Chondrocyte (in vitro differentiated cells): Measurements from ENCODE around the gene ENC1. TPM values are rescaled to one million over a fixed set of nuclear protein-coding genes. Genes with fewer than 3 reads are reported as not detected.

Source experiments
- DNase-seq: peaks from one replicate; pipeline ENCODE4 v3.0.0; 2021; ENCODE audit warnings: mixed read lengths, low spot score
- H3K27ac Mint-ChIP-seq: one replicate; pipeline ENCODE4 v1.8.0; 2021; ENCODE audit warnings: mild to moderate bottlenecking, moderate library complexity, mixed read lengths; ENCODE audit not compliant: unreplicated experiment
- H3K27me3 Mint-ChIP-seq: 2 replicates; pipeline ENCODE4 v1.8.0; 2021; ENCODE audit warnings: low read depth, mixed read lengths
- H3K36me3 Mint-ChIP-seq: 2 replicates; pipeline ENCODE4 v1.8.0; 2021; ENCODE audit warnings: low read depth, mixed read lengths
- H3K4me1 Mint-ChIP-seq: 2 replicates; pipeline ENCODE4 v1.8.0; 2021; ENCODE audit warnings: low read depth, mild to moderate bottlenecking, mixed read lengths
- H3K4me3 Mint-ChIP-seq: one replicate; pipeline ENCODE4 v1.8.0; 2021; ENCODE audit warnings: mild to moderate bottlenecking, moderate library complexity, mixed read lengths; ENCODE audit not compliant: unreplicated experiment
- H3K9me3 Mint-ChIP-seq: 2 replicates; pipeline ENCODE4 v1.8.0; 2021; ENCODE audit warnings: low read depth, mixed read lengths
- CTCF ChIP-seq: fragments of 200-600 bp; sonication (generic); IDR thresholded peaks from 2 replicates; pipeline ENCODE4 v1.5.0; 2021; ENCODE audit warnings: antibody characterized with exemption, mild to moderate bottlenecking, moderate library complexity
- total RNA-seq: library from RNA; stranded (reverse); gene quantifications from 3 replicates; pipeline ENCODE4 v1.2.1, GENCODE V29; 2021

Gene ENC1
- total RNA-seq, 1 donor from 2014 or later, result 51.1 TPM

- no peak overlapping the region for H3K4me3 Mint-ChIP-seq
- DNase-seq, result no peak
- H3K27me3 Mint-ChIP-seq, result no peaks in the 10 kb centered on the region
- H3K36me3 Mint-ChIP-seq, result no peaks in the 10 kb centered on the region
- H3K27ac Mint-ChIP-seq, result no peak overlapping the region
- no peaks in the 10 kb centered on the region for H3K9me3 Mint-ChIP-seq
- TF ChIP-seq CTCF, result no peak
- H3K4me1 Mint-ChIP-seq, result peaks cover 4% of the 10 kb centered on the region
These were observed 22.4 kb downstream of the ENC1 start for GRCh38 chr5:74618106-74618505.

- Mint-ChIP-seq H3K4me1 (peaks cover 4% of the 10 kb centered on the region), H3K36me3 (no peaks in the 10 kb centered on the region), H3K27ac (no peak overlapping the region), H3K9me3 (no peaks in the 10 kb centered on the region), H3K27me3 (no peaks in the 10 kb centered on the region), H3K4me3 (no peak overlapping the region)
- TF ChIP-seq CTCF, result no peak
- no peak for DNase-seq
These were observed 23.3 kb downstream of the ENC1 start for GRCh38 chr5:74617202-74617601.

- H3K36me3 Mint-ChIP-seq, result no peaks in the 10 kb centered on the region
- H3K4me1 Mint-ChIP-seq, result peaks cover 4% of the 10 kb centered on the region
- H3K27ac Mint-ChIP-seq, result no peak overlapping the region
- no peak for DNase-seq
- H3K9me3 Mint-ChIP-seq, result no peaks in the 10 kb centered on the region
- H3K27me3 Mint-ChIP-seq, result no peaks in the 10 kb centered on the region
- H3K4me3 Mint-ChIP-seq, result no peak overlapping the region
- TF ChIP-seq CTCF, result no peak
These were observed 24.0 kb downstream of the ENC1 start for GRCh38 chr5:74616236-74617146.

- no peaks in the 10 kb centered on the region for H3K9me3 Mint-ChIP-seq
- peaks cover 4% of the 10 kb centered on the region for H3K4me1 Mint-ChIP-seq
- no peak for DNase-seq
- no peak overlapping the region for H3K4me3 Mint-ChIP-seq
- H3K36me3 Mint-ChIP-seq, result no peaks in the 10 kb centered on the region
- H3K27me3 Mint-ChIP-seq, result no peaks in the 10 kb centered on the region
- no peak for TF ChIP-seq CTCF
- H3K27ac Mint-ChIP-seq, result no peak overlapping the region
These were observed 27.2 kb downstream of the ENC1 start for GRCh38 chr5:74613283-74613682.

- H3K36me3 Mint-ChIP-seq, result no peaks in the 10 kb centered on the region
These were observed 28.5 kb downstream of the ENC1 start for GRCh38 chr5:74612045-74612444.

More at GRCh38 chr5:74612045-74612444, 28.5 kb downstream of the ENC1 start:
- H3K27ac Mint-ChIP-seq, result no peak overlapping the region
- no peak overlapping the region for H3K4me3 Mint-ChIP-seq
- H3K4me1 Mint-ChIP-seq, result peaks cover 4% of the 10 kb centered on the region
- no peak for TF ChIP-seq CTCF
- no peaks in the 10 kb centered on the region for H3K27me3 Mint-ChIP-seq
- H3K9me3 Mint-ChIP-seq, result no peaks in the 10 kb centered on the region
- DNase-seq, result no peak
